Cardiac septum (tissue), 1 donor: ENCODE results near the gene ELF1. TPM values are rescaled to one million over a fixed set of nuclear protein-coding genes. Genes with fewer than 3 reads are reported as not detected.
"Not testable (repeated sequence)": the region's sequence is repeated elsewhere in the genome, so short reads cannot be mapped to it uniquely, and the experiment has no call there.

Source experiments
- DNase-seq: peaks from one replicate; pipeline ENCODE4 v3.0.0-alpha.2; 2020; ENCODE audit warnings: low spot score
- intact Hi-C: fragments of 100-400 bp; cut with DNase I; formaldehyde crosslinking; loops from one replicate; pipeline ENCODE4 v1.14.0; 2022
- total RNA-seq: library from RNA; stranded (reverse); fragmentation: NEBNext Ultra II Directional; extraction: Animal tissue kit (Norgen Biotek cat#: 25700); gene quantifications from one replicate; pipeline ENCODE4 v1.2.1, GENCODE V29; 2021
- donor health status: DM: no; HTN: no; CAD: no.

Gene ELF1
- total RNA-seq, 1 donor from 2014 or later, result 36.6 TPM

DNA sequence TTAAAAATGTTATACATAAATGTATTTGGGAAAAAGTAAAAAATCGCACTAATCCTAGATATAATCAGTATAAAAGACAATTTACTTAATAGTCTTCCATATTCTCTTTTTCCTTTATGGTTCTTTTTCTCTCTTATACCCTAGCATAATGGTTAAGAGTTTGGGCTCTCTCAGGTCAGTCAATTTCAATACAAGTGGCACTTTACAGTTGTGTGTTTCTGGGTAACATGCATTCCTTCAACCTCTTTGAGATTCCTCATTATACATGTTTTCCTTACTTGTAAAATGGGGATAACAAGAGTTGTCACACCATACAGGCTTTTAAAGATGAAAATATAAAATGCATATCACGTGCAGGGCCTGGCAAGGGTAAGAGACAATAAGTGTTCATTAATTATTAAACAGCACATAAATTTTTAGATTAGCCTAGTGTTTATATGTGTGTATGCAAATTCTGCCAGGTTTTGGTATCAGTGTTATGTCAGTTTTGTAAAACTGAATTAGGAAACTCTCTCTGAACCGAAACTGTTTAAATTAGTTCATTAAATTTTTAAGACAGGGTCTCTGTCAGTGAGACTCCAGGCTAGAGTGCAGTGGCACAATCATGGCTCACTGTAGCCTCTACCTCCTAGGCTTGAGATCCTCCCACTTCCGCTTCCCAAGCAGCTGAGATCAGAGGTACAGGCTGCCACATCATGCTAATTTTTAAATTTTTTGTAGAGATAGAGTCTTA is 49.8 kb downstream of the ELF1 start:
- intact Hi-C loops, result no loop called here
- no peak for DNase-seq

DNA sequence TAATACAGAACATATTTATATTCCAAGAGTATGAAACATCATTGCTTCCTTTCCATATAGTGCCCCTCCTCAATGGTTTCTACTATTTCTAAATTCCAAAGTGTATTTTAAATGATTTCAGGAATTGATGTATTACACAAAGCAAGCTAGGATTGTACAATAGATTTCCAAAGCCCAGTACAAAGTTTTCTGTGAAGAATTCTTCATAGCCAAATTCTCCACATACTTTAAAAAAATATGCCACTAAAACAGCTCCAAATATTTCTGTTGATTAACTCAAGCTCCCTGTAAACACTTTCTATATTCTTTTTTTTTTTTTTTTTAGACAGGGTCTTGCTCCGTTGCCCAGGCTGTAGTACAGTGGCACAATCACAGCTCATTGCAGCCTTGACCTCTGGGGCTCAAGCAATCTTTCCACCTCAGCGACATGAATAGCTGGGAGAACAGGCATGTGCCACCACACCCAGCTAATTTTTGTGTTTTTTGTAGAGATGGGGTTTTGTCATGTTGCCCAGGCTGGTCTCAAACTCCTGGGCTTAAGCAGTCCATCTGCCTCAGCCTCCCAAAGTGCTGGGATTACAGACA is 50.6 kb downstream of the ELF1 start:
- intact Hi-C loops, result no loop called here

DNA sequence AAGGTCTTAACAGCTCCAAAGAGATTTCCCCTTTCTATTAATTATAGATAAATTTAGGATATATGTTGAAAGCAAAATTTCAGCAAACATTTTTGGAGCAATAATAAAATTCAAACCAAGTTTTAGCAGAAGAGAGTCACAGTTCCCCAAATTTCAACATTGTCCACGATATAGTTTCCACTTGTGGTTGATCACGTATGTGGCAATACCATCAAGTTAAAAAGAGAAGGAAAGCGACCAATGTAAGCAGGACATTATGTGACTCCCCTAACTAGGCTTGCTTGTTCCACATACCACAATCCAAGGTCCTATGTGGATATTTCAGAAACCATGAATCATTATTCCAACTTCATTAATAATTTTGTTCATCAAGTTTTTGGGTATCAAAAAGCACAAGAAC is 52.8 kb downstream of the ELF1 start:
- no peak for DNase-seq

More for the DNA sequence above, 50.6 kb downstream of the ELF1 start:
- DNase-seq, result no peak

DNA sequence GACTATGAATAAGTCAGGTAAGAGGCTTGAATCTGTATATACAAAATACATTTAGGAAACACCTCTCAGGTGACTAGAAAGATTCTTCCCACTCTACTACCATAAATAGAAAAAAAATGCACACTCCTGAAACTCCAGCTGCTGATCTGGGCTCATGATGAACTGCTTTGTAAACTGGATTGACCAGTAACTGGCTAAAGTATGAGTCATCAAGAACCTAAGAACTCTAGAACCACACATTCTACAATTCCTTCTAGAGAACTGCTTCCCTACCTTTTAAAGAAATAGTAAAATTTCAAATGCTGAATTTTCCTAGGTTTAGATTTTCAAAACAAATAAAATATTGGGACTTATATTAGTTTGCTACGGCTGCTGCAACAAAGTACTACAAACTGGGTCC is 55.2 kb downstream of the ELF1 start:
- intact Hi-C loops, result no loop called here
- DNase-seq, result no peak

More for the DNA sequence above, 52.8 kb downstream of the ELF1 start:
- intact Hi-C loops, result no loop called here

DNA sequence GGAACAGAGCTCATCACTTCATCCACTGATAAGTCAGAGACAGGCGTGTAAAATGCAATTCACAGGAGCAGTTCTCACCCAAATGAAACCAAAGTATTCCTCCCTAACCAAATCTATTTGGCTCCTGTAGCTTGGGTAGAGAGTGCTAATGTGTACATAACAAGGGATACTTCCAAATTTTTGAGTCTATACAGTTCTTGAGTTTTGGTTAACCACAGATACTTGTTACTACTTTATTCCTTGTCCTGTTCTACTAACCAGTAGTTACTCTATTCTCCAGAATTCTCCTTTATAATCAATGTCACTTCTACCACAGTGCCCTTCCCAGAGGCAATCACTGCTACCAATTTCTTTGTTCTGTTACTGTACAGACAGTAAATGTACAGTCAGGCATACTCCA is 57.3 kb downstream of the ELF1 start:
- intact Hi-C loops, result no loop called here
- no peak for DNase-seq

DNA sequence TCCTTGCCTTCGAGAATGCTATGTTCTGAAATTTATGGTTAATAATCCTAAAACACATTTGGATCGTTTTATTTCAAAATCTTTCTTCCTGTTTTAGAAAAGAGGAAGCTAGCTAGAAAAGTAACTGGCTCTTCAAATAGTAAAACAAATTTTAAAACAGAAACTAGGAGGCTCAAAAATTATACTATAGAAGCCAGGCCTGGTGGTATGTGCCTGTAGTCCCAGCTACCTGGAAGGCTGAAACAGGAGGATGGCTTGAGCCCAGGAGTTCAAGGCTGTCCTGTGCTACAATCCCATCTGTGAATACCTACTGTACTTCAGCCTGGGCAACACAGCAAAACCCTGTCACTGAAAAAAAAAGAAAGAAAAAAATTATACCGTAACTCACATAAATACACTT is 57.9 kb downstream of the ELF1 start:
- DNase-seq, result no peak
- intact Hi-C loops, result no loop called here

DNA sequence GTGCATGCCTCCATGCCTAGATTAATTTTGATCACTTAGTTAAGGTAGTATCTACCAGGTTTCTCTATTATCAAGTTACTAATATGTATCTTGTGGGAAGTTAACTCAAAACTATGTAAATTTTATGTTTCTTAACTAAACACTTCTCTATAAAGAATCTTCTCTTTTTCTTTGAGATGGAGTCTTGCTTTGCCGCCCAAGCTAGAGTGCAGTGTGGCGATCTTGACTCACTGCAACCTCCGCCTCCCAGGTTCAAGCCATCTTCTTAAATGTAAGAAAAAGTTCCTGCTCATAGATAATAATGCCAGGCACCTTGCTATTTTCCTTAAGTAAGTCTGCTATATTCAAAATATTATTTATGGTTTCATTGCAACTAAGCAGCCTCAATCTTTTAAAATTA is 58.4 kb downstream of the ELF1 start:
- intact Hi-C loops, result no loop called here
- no peak for DNase-seq

DNA sequence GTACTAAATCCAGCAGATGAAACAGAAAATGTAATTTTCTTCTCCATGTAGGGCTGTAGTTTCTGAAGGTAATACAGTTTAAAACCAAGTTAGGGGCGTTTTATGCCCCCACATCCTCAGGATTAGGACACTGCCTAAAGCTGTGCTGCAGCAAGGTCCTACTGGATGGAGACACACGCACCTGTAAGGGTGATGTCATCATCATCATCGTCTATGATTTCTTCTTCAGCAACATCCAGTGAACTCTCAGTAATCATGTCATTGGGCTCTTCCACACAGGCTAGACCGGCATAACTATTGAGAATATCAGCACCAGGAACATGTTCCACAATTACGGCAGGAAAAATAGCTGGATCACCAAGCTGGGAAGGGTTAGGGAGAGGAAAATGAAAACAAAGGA is 60.5 kb downstream of the ELF1 start:
- DNase-seq, result no peak
- intact Hi-C loops, result no loop called here

DNA sequence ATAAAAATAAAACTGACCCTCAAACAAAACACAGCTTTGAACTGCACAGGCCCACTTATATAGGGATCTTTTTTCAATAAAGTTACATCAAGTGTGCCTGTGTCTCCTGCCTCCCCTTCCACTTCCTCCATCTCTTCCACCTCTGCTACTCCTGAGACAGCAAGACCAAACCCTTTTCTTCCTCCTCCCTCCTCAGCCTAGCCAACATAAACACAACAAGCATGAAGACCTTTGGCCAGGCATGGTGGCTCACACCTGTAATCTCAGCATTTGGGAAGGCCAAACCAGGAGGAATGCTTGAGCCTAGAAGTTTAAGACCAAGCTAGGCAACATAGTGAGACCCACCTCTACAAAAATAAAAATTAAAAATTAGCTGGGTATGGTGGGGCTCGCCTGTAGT is 72.6 kb downstream of the ELF1 start:
- DNase-seq, result no peak
- intact Hi-C loops, result no loop called here

DNA sequence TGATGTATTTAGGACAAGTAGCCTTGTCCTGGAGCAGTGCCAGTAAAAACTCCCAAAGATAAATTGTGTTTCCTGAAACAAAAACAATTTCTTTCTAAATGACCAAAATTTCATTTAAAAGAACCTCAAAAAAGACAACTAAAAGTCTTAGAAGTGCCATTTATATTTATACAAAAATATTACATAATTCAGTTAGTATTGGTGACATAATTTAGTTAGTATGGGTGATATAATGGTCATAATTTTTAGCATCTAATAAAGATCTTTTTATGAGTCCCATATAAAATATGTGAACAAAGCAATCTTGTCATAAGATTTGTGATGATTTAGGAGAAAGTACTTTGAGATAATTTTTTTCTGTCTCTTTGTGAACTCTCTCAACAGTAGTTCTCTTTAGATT is 76.0 kb downstream of the ELF1 start:
- intact Hi-C loops, result no loop called here
- no peak for DNase-seq

DNA sequence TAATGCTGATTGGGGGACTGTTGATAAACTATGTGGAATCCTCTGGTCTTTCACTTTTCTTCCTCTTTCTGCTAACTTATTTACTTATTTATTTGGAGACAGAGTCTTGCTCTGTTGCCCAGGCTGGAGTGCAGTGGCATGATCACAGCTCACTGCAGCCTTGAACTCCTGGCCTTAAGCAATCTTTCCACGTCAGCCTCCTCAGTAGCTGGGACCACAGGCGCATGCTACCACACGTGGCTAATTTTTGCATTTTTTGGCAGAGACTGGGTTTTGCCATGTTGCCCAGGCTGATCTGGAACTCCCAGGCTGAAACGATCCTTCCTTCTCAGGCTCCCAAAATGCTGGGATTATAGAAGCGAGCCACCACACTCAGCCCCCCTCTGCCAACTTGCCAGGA is 77.5 kb downstream of the ELF1 start:
- no peak for DNase-seq
- intact Hi-C loops, result no loop called here

DNA sequence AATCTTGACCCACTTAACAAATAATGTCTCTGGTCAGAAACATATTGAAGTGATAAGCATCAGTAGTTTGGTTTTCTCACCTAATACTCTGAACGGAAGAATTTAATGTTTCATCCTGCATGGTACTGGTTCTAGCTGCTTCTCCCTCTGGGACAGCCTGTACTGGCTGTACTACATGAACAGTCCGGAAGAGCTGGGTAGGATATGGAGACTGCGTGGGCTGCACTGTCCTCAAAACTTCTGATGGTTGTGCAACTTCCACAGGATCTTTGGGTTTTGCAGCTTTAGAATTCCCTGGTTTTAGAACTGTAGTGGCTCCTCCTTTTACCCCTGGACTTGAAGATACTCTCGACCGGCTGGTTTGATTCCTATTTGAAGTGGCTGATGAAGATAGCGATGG is 78.3 kb downstream of the ELF1 start:
- intact Hi-C loops, result no loop called here
- no peak for DNase-seq

DNA sequence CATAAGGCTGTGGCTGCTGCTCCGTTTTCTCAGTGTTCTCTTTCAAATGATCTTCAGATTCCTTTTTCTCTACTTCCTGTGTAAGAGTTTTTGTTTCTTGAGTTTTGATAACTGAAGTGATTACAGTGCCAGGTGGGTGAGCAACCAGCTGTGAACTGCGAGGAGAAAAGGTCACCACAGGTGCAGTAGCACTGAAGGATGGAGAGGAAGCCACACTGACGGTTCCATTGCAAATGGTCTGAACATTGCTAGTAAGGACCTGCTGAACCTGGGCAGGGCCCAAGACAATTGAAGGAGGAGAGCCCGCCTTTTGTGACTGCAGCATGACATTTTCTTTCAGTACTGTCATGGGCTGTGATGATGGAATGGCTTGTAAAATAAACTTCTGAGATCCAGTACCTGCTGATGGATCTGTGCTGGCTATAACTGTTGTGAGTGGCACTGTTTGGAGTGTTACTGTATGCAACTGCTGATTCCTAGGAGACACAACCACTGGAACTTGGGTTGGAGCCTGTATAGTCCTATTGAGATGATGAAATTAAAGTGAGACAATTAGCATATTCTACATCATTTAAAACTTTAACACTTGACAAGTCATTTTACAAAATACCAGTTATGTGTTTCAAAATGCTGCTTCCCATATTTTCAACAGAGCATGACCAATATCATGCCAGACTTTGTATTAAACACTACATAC is 85.5 kb downstream of the ELF1 start:
- intact Hi-C loops, result no loop called here
- DNase-seq, result no peak

DNA sequence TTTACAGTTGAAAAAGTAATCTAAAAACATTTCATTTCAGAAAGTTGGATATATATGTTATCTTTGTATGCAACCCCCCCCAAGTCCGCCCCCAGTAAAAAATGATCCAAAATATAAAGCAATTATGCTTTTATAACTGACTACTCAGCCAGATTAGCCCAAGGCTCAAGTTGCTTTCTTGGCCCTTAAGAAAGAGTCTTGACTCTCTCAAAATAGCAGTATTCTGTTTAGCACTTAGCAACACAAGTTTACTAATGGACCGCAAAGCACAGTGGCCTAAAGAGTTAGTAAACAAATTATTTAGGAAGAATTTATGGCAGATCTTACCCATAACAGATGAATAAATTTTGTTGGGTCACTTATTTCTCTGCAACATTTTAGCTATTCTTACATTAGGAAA is 86.9 kb downstream of the ELF1 start:
- no peak for DNase-seq
- intact Hi-C loops, result no loop called here

DNA sequence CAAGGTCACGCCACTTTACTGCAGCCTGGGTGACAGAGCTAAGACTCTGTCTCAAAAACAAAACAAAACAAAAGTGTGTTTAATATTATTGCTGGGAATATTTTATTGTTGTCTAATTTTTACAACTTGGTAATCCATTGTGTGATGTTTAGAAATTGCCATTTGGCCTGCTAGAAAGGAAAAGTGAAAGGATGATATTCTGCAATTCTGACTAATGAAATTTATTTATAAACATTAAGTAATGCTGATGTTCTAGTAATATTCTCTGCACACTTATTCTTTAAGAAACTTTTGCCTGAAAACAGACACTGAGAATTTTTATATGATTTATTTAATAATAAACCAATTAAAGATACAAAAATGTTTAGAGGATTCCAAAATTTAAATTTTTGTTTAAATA is 87.4 kb downstream of the ELF1 start:
- intact Hi-C loops, result no loop called here
- DNase-seq, result no peak

DNA sequence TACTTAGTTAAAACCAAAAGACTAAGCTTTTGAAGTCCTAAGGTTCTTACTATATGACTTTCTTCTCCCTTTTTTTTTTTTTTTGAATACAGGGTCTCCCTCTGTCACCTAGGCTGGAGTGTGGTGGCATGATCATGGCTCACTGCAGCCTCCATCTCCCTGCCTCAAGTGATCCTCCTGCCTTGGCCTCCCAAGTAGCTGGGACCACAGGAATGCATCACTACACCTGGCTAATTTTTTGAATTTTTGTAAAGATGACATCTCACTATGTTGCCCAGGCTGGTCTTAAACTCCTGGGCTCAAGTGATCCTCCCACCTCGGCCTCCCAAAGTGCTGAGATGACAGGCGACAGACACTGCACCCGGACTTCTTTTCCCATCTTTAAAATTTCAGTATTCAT is 89.2 kb downstream of the ELF1 start:
- intact Hi-C loops, result loop anchor here (10.0 kb wide), 2 partner anchors 45 to 145 kb away; partner anchors contain the start of gene SLC25A15
- DNase-seq, result not testable (repeated sequence)

DNA sequence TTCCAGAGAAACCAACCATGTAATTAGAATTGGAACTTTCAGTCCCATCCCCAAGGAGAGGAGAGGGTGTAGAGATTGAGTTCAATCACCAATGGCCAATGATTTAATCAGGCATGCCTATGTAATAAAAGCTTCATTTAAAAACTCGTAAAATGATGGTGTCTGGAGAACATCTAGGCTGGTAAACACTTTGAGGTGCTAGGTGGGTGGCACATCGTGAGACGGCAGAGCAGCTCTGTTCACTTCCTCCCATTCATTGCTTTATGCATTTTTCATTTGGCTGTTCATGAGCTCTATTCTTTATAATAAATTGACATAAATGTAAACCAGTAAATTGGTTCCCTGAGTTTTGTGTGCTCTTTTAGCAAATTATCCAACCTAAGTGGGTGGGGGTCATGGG is 90.1 kb downstream of the ELF1 start:
- DNase-seq, result no peak
- intact Hi-C loops, result loop anchor here (10.0 kb wide), 2 partner anchors 46 to 144 kb away; partner anchors contain the start of gene SLC25A15

DNA sequence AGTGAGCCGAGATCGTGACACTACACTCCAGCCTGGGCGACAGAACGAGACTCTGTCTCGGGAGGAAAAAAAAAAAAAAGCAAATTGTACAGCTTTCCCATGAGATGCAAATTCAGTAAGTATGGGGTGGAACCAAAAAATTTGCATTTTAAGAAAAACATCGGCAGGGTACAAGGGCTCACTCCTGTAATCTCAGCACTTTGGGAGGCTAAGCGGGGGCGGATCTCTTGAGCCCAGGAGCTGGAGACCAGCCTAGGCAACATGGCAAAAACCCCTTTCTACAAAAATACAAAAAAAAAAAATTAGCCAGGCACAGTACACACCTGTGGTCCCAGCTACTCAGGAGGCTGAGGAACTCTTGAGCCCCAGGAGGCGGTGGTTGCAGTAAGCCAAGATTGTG is 91.2 kb downstream of the ELF1 start:
- no peak for DNase-seq
- intact Hi-C loops, result loop anchor here (10.0 kb wide), 2 partner anchors 47 to 143 kb away; partner anchors contain the start of gene SLC25A15

DNA sequence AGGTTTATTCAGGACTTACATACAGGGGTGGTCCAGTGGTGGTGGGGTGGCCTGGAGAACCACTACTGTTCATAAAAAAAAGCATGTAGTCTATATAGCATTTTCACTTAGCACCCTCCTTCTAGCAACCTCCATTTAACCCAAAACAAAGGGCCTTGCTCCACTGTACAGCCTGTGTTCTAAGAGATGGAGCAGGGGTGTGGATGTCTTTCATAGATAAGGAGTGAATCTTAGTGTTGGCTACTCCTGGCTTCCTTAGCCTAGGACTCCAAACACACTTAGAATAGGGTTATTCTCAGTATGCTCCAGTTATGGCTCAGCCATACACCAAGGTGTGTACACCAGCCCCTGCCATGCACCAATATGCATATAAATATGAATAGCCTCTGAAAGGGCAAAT is 95.2 kb downstream of the ELF1 start:
- intact Hi-C loops, result loop anchor here (5.0 to 10.0 kb wide), 3 partner anchors 51 to 139 kb away; partner anchors contain the start of gene SLC25A15
- DNase-seq, result no peak

DNA sequence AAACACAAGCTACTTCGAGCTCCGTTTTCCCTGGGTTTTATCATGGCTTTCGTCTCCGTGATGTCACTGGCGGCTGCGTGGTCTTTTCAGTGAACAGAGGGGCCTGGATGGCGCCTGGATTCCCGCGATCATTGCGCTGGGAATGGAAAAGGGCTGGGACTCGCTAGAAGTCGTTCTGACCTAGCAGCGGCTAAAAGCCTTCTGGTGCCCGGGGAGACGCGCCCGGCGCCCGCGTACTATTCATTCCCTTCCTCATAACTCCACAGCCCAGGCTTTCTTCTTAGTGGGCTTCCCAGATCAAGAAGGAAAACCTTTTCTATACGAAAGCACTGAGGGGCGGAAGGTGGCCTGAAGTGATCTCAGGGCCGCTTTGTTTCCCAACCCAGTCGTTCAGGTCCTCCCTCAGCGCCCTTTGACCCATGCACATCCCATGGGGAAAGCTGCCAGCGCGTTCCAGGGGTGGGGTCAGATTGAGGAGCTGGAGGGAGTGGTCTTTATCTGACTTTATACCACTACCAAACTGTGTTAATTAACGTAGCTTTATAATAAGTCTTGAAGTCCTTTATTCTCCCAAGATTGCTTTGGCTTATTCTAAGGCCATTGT is 96.6 kb downstream of the ELF1 start:
- DNase-seq, result no peak
- intact Hi-C loops, result loop anchor here (5.0 to 10.0 kb wide), 3 partner anchors 52 to 138 kb away; partner anchors contain the start of gene SLC25A15
